Thyroid gland (tissue), 4 donors: ENCODE results near the gene PHACTR1.

Experiments used
- POLR2A ChIP-seq, 2 donors: fragments of 450-650 bp; IDR thresholded peaks; one replicate each; pipeline ENCODE4 v1.6.1; 2017; ENCODE audit warnings: antibody characterized with exemption in 2 of 2, mild to moderate bottlenecking in 2 of 2, moderate library complexity in 1 of 2
- TF ChIP-seq, protein P1 (sequence below), 6 experiments: fragments of 200-600 bp in 3 of 6; fragments of 450-650 bp in 3 of 6; sonication (generic) in 3 of 6; IDR thresholded peaks; one replicate each; pipeline ENCODE4 v1.5.1; 2016 to 2019; ENCODE audit warnings: antibody characterized with exemption in 6 of 6, mild to moderate bottlenecking in 2 of 6, inconsistent platforms in 1 of 6, moderate library complexity in 1 of 6

GRCh38 chr6:13049666-13050254 is 333.2 kb downstream of the PHACTR1 start:
- no peak for TF ChIP-seq POLR2A (IDR thresholded peaks at IDR 0.05)
- TF ChIP-seq, protein P1, sequence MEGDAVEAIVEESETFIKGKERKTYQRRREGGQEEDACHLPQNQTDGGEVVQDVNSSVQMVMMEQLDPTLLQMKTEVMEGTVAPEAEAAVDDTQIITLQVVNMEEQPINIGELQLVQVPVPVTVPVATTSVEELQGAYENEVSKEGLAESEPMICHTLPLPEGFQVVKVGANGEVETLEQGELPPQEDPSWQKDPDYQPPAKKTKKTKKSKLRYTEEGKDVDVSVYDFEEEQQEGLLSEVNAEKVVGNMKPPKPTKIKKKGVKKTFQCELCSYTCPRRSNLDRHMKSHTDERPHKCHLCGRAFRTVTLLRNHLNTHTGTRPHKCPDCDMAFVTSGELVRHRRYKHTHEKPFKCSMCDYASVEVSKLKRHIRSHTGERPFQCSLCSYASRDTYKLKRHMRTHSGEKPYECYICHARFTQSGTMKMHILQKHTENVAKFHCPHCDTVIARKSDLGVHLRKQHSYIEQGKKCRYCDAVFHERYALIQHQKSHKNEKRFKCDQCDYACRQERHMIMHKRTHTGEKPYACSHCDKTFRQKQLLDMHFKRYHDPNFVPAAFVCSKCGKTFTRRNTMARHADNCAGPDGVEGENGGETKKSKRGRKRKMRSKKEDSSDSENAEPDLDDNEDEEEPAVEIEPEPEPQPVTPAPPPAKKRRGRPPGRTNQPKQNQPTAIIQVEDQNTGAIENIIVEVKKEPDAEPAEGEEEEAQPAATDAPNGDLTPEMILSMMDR (IDR thresholded peaks at IDR 0.05): peak in 1 of 6 experiments; percentile 7
